ENCODE data around the gene RGS7.

Gene RGS7

GRCh38 chr1:240970253-240970652 is 386.8 kb downstream of the RGS7 start:
- Histone ChIP-seq H3K4me3 (ENCODE audit: low read length in 2 of 2) (no peak overlapping the region), H3K27me3 (ENCODE audit: control insufficient read depth in 1 of 2, insufficient read depth in 2 of 2, low read length in 2 of 2) (no peaks in the 10 kb centered on the region), H3K9me3 (ENCODE audit: control insufficient read depth in 2 of 2, low read length in 2 of 2) (no peaks in the 10 kb centered on the region), H3K36me3 (ENCODE audit: control insufficient read depth in 2 of 2, insufficient read depth in 2 of 2, low read length in 2 of 2) (no peaks in the 10 kb centered on the region), H3K27ac (ENCODE audit: low read length) (no peak overlapping the region), H3K9ac (ENCODE audit: low read length in 2 of 2) (no peak overlapping the region), H3K4me1 (ENCODE audit: control insufficient read depth, insufficient read depth, low read length) (no peaks in the 10 kb centered on the region)

DNA sequence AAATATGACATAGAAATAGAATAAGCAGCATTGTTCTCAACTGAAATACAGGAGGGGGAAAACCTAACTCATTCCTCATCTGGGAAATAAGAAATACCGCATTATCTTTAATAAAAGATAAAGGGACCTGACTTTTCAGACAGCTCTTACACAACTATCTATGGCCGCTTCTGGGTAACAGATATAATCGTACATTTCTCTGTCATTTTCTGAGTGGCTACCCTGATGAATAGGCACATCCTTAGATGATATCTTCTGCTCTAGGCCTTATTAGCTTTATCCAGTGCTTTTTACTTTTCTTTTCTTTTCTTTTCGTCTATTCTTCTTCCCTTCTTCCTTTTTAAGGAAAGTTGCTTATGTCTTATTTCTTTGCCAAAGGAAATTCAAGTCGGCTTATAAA is 388.1 kb downstream of the RGS7 start:
- Histone ChIP-seq H3K9me3 (ENCODE audit: control insufficient read depth in 2 of 2, low read length in 2 of 2) (no peaks in the 10 kb centered on the region), H3K4me1 (ENCODE audit: control insufficient read depth, insufficient read depth, low read length) (no peaks in the 10 kb centered on the region), H3K4me3 (ENCODE audit: low read length in 2 of 2) (no peak overlapping the region), H3K27me3 (ENCODE audit: control insufficient read depth in 1 of 2, insufficient read depth in 2 of 2, low read length in 2 of 2) (no peaks in the 10 kb centered on the region), H3K27ac (ENCODE audit: low read length) (no peak overlapping the region), H3K9ac (ENCODE audit: low read length in 2 of 2) (no peak overlapping the region), H3K36me3 (ENCODE audit: control insufficient read depth in 2 of 2, insufficient read depth in 2 of 2, low read length in 2 of 2) (no peaks in the 10 kb centered on the region)

DNA sequence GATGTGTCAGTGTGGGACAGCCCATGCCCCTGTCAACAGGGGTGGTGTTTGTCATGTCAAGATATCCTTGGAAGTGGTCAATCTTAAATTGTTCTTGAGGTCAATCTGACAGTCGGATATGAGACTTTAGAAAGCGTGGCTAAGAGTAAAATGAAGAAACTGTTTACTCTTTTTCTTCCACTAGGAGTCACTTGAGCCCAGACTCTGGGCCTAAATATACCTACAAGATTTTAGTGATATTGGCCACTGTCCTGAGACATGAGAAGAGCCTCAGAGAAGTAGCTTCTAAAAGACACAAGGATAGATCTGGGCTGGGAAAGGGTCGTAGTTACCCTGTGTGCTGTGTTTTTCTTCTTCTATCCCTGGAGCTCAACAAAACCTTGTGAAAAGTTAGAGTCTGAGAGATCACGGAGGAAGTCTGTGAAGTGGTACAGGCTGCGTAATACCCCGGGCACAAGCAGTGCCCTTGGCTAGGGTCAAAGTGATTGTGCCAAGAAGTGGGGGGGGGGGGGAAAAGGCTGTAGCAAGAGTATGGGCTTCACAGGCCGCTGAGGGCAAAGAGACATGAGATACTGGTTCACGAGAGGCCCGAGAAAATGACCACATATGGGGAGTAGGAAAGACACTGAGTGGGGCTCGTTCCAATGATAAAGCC is 389.8 kb downstream of the RGS7 start:
- Histone ChIP-seq H3K9ac (ENCODE audit: low read length in 2 of 2) (no peak overlapping the region), H3K4me3 (ENCODE audit: low read length in 2 of 2) (no peak overlapping the region), H3K4me1 (ENCODE audit: control insufficient read depth, insufficient read depth, low read length) (no peaks in the 10 kb centered on the region), H3K27me3 (ENCODE audit: control insufficient read depth in 1 of 2, insufficient read depth in 2 of 2, low read length in 2 of 2) (no peaks in the 10 kb centered on the region), H3K27ac (ENCODE audit: low read length) (no peak overlapping the region), H3K36me3 (ENCODE audit: control insufficient read depth in 2 of 2, insufficient read depth in 2 of 2, low read length in 2 of 2) (no peaks in the 10 kb centered on the region), H3K9me3 (ENCODE audit: control insufficient read depth in 2 of 2, low read length in 2 of 2) (no peaks in the 10 kb centered on the region)

DNA sequence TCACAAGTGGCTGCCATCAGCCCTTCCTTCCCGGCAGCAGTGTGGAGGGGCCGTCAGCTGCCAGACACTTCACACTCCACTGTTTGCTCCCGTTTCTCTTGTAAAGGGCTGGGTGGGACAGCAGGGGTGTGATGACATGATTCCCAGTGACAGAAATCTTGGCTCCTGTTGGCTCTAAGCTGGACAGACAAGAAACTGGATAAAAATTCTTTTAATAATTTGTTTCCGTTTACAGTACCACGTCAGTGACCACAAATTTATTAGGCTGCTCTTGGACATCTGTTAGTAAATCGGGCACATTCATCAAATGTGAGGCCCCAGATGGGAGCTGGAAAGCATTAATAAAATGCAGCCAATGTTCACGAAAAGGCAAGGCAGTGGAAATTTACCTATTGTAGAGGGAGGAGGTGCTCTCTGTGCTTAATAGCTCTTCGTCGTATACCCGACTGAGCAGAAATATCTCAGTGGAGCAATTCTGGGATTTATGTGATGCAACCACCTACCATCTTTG is 391.4 kb downstream of the RGS7 start:
- H3K27ac ChIP-seq (ENCODE audit: low read length): no peak overlapping the region
- H3K9ac ChIP-seq (ENCODE audit: low read length in 2 of 2): no peak overlapping the region
- H3K9me3 ChIP-seq (ENCODE audit: control insufficient read depth in 2 of 2, low read length in 2 of 2): no peaks in the 10 kb centered on the region
- no peaks in the 10 kb centered on the region for H3K4me1 ChIP-seq (ENCODE audit: control insufficient read depth, insufficient read depth, low read length)
- H3K4me3 ChIP-seq (ENCODE audit: low read length in 2 of 2): no peak overlapping the region
- H3K27me3 ChIP-seq (ENCODE audit: control insufficient read depth in 1 of 2, insufficient read depth in 2 of 2, low read length in 2 of 2): no peaks in the 10 kb centered on the region
- H3K36me3 ChIP-seq (ENCODE audit: control insufficient read depth in 2 of 2, insufficient read depth in 2 of 2, low read length in 2 of 2): no peaks in the 10 kb centered on the region

DNA sequence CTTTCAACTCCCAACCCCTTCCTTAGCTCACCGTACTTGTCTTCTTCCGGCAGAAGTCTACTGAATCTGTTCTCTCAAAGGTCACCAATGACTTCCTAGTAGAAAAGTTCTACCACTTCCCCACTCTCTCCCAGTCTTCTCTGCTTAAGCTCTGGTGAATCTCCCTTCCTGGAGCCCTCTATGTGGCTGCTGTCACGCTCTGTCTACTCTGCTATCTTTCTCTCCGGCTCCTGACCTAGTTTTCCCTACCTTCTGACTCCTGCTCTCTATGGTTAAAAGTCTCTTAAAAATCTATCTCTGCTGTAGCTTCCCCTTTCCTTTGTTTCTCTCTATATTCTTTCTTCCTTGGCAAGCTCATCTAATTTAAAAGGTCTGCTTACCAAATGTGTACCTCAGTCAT is 394.9 kb downstream of the RGS7 start:
- no peak overlapping the region for H3K4me3 ChIP-seq (ENCODE audit: low read length in 2 of 2)
- no peaks in the 10 kb centered on the region for H3K27me3 ChIP-seq (ENCODE audit: control insufficient read depth in 1 of 2, insufficient read depth in 2 of 2, low read length in 2 of 2)
- no peaks in the 10 kb centered on the region for H3K9me3 ChIP-seq (ENCODE audit: control insufficient read depth in 2 of 2, low read length in 2 of 2)
- H3K9ac ChIP-seq (ENCODE audit: low read length in 2 of 2): no peak overlapping the region
- no peaks in the 10 kb centered on the region for H3K4me1 ChIP-seq (ENCODE audit: control insufficient read depth, insufficient read depth, low read length)
- no peak overlapping the region for H3K27ac ChIP-seq (ENCODE audit: low read length)
- no peaks in the 10 kb centered on the region for H3K36me3 ChIP-seq (ENCODE audit: control insufficient read depth in 2 of 2, insufficient read depth in 2 of 2, low read length in 2 of 2)

GRCh38 chr1:240956424-240956823 is 400.6 kb downstream of the RGS7 start:
- H3K9me3 ChIP-seq (ENCODE audit: control insufficient read depth in 2 of 2, low read length in 2 of 2): no peaks in the 10 kb centered on the region
- no peaks in the 10 kb centered on the region for H3K27me3 ChIP-seq (ENCODE audit: control insufficient read depth in 1 of 2, insufficient read depth in 2 of 2, low read length in 2 of 2)
- H3K4me1 ChIP-seq (ENCODE audit: control insufficient read depth, insufficient read depth, low read length): no peaks in the 10 kb centered on the region
- no peak overlapping the region for H3K9ac ChIP-seq (ENCODE audit: low read length in 2 of 2)
- no peaks in the 10 kb centered on the region for H3K36me3 ChIP-seq (ENCODE audit: control insufficient read depth in 2 of 2, insufficient read depth in 2 of 2, low read length in 2 of 2)
- H3K27ac ChIP-seq (ENCODE audit: low read length): no peak overlapping the region
- H3K4me3 ChIP-seq (ENCODE audit: low read length in 2 of 2): no peak overlapping the region

DNA sequence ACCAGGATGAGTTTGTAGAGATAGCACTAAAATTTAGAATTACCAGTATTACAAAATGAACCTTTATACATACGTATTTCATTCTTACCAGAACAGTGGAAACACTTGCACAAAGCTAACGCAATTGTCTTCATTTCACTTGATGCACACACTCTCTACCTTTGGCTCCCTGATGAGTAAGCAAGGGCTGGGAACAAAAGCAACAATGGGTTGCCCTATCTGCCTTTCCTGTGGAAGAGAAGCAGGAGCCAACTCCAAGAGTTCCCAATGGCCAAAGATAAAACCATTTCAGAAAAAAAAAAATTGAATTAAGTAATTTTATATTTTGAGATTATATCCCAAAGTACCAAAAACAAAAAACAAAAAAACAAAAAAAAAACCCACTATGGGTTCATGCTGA is 401.0 kb downstream of the RGS7 start:
- no peak overlapping the region for H3K27ac ChIP-seq (ENCODE audit: low read length)
- no peaks in the 10 kb centered on the region for H3K4me1 ChIP-seq (ENCODE audit: control insufficient read depth, insufficient read depth, low read length)
- H3K9me3 ChIP-seq (ENCODE audit: control insufficient read depth in 2 of 2, low read length in 2 of 2): no peaks in the 10 kb centered on the region
- no peaks in the 10 kb centered on the region for H3K36me3 ChIP-seq (ENCODE audit: control insufficient read depth in 2 of 2, insufficient read depth in 2 of 2, low read length in 2 of 2)
- H3K4me3 ChIP-seq (ENCODE audit: low read length in 2 of 2): no peak overlapping the region
- no peak overlapping the region for H3K9ac ChIP-seq (ENCODE audit: low read length in 2 of 2)
- no peaks in the 10 kb centered on the region for H3K27me3 ChIP-seq (ENCODE audit: control insufficient read depth in 1 of 2, insufficient read depth in 2 of 2, low read length in 2 of 2)

DNA sequence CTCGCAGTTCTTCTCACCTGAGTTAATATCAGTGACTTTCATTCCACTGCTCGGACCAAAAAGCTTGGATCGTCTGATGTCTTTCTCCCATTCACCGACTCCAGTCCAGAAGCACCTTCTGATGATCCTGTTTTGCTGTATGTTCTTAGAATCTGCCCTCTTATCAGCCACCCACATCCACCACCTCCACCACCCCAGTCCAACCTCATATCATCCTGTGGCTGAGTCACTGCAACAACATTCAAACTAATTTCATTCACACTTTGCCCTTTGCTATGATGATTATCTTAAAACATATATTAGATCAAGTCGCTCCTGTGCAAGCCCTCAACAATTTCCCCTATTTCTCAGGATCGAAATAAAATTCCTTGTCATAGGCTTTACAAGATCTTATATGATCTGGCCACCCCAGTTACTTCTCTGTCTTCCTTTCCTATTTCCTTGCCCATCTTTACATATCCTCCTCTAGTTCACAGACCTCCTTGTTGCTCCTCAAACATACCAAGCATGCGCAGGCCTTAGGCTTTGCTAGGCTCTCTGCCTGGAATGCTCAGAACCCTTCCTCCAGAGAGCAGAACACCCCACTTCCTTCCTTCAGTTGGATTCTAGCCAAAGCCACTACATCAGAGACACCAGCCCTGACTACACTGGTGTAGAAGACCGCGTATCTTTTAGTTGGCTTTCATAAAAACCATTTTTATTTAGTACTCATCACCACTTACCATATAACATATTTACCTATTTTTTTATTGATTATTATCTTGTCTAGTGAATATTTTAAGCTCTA is 409.4 kb downstream of the RGS7 start:
- H3K9me3 ChIP-seq (ENCODE audit: control insufficient read depth in 2 of 2, low read length in 2 of 2): no peaks in the 10 kb centered on the region
- no peaks in the 10 kb centered on the region for H3K4me1 ChIP-seq (ENCODE audit: control insufficient read depth, insufficient read depth, low read length)
- H3K36me3 ChIP-seq (ENCODE audit: control insufficient read depth in 2 of 2, insufficient read depth in 2 of 2, low read length in 2 of 2): no peaks in the 10 kb centered on the region
- H3K9ac ChIP-seq (ENCODE audit: low read length in 2 of 2): no peak overlapping the region
- no peaks in the 10 kb centered on the region for H3K27me3 ChIP-seq (ENCODE audit: control insufficient read depth in 1 of 2, insufficient read depth in 2 of 2, low read length in 2 of 2)
- H3K4me3 ChIP-seq (ENCODE audit: low read length in 2 of 2): no peak overlapping the region
- H3K27ac ChIP-seq (ENCODE audit: low read length): no peak overlapping the region

GRCh38 chr1:240946926-240947325 is 410.1 kb downstream of the RGS7 start:
- H3K27ac ChIP-seq (ENCODE audit: low read length): no peak overlapping the region

GRCh38 chr1:240942901-240943300 is 414.1 kb downstream of the RGS7 start:
- H3K36me3 ChIP-seq (ENCODE audit: control insufficient read depth in 2 of 2, insufficient read depth in 2 of 2, low read length in 2 of 2): no peaks in the 10 kb centered on the region
- H3K4me3 ChIP-seq (ENCODE audit: low read length in 2 of 2): no peak overlapping the region
- H3K27me3 ChIP-seq (ENCODE audit: control insufficient read depth in 1 of 2, insufficient read depth in 2 of 2, low read length in 2 of 2): no peaks in the 10 kb centered on the region
- no peak overlapping the region for H3K27ac ChIP-seq (ENCODE audit: low read length)
- H3K4me1 ChIP-seq (ENCODE audit: control insufficient read depth, insufficient read depth, low read length): no peaks in the 10 kb centered on the region
- H3K9ac ChIP-seq (ENCODE audit: low read length in 2 of 2): no peak overlapping the region
- no peaks in the 10 kb centered on the region for H3K9me3 ChIP-seq (ENCODE audit: control insufficient read depth in 2 of 2, low read length in 2 of 2)

More at GRCh38 chr1:240946926-240947325, 410.1 kb downstream of the RGS7 start:
- H3K9ac ChIP-seq (ENCODE audit: low read length in 2 of 2): no peak overlapping the region
- no peak overlapping the region for H3K4me3 ChIP-seq (ENCODE audit: low read length in 2 of 2)
- no peaks in the 10 kb centered on the region for H3K4me1 ChIP-seq (ENCODE audit: control insufficient read depth, insufficient read depth, low read length)
- H3K9me3 ChIP-seq (ENCODE audit: control insufficient read depth in 2 of 2, low read length in 2 of 2): no peaks in the 10 kb centered on the region
- H3K27me3 ChIP-seq (ENCODE audit: control insufficient read depth in 1 of 2, insufficient read depth in 2 of 2, low read length in 2 of 2): no peaks in the 10 kb centered on the region
- H3K36me3 ChIP-seq (ENCODE audit: control insufficient read depth in 2 of 2, insufficient read depth in 2 of 2, low read length in 2 of 2): no peaks in the 10 kb centered on the region

Data from stomach smooth muscle (tissue), 2 donors.